Cardiac septum (tissue), 1 donor: Measurements from ENCODE around the gene SYT2. TPM values are rescaled to one million over a fixed set of nuclear protein-coding genes. Genes with fewer than 3 reads are reported as not detected.
"Not testable (repeated sequence)": the region's sequence is repeated elsewhere in the genome, so short reads cannot be mapped to it uniquely, and the experiment has no call there.

Source experiments
- DNase-seq: peaks from one replicate; pipeline ENCODE4 v3.0.0-alpha.2; 2020; ENCODE audit warnings: low spot score
- intact Hi-C: fragments of 100-400 bp; cut with DNase I; formaldehyde crosslinking; loops from one replicate; pipeline ENCODE4 v1.14.0; 2022
- long read RNA-seq: library from polyadenylated mRNA; unstranded; transcript quantifications from one replicate; pipeline ENCODE4 v2.0.0, GENCODE V29; 2021
- total RNA-seq: library from RNA; stranded (reverse); fragmentation: NEBNext Ultra II Directional; extraction: Animal tissue kit (Norgen Biotek cat#: 25700); gene quantifications from one replicate; pipeline ENCODE4 v1.2.1, GENCODE V29; 2021
- donor health status: DM: no; HTN: no; CAD: no.

Gene SYT2
- total RNA-seq = not detected
- long read RNA-seq, partial matches to known transcripts = 0 of 27 reads
- long read RNA-seq, other reads (novel, unspliced or antisense) = 27 of 27 reads

DNA sequence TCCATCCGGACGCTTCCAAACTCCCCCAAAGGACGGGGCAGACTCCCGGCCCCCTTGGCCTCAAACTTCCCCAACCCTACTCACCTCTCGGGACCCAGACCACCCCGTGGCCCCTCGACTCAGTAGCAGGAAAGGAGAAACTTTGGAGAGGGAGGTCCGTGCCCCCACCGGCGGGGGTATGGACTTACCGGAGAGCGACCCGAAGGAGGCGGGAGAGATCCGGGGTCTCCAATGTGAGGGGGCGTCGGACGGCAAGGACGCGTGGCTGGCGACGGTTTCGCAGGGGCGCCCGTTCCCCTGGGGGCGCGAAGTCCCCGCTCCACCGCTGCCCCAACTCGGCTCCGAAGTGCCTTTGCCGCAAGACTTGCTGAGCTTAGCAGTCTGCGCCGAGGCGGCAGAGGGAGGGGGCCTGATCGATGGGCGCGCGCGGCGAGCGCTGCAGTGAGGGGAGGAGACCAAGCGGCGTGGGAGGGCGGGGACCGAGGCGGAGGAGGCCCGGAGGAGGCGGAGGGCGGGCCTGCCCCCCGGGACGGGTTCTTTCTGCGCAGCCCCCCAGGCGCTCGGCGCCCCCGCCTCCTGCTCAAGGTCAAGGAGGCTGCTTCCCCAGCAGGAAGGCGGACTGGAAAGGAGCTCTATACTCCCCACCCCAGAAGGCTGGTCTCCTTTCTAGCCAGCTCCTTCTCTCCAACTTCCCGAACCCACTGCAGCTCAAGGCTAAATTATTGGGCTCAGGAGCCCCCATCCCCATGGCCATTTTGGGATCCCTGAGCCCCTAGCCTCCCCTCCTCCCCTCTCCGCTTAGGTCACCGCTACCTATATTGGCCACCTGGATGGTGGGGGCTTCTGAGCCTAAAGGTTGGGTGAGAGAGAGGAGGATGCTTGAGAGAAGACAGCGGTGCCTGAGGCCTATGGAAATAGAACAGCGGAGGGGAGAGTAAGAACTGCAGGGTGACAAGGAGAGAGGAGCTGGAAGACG, at the start of gene SYT2:
TSS of gene SYT2 (minus strand) at position 385 of the 976 bp plus-strand sequence. CDS start 104,682 bp downstream, outside the sequence.
- DNase-seq = no peak
- intact Hi-C loops = loop anchor here (10.0 kb wide), 2 partner anchors 206 to 246 kb away; no protein-coding TSS in a partner anchor

GRCh38 chr1:202756391-202756790, 46.1 kb upstream of the SYT2 start:
- no peak for DNase-seq
- intact Hi-C loops = no loop called here

GRCh38 chr1:202754293-202754692, 44.0 kb upstream of the SYT2 start:
- intact Hi-C loops = loop anchor here (5.0 kb wide), 1 partner anchor 253 kb away; the partner anchor contains the start of gene TMEM183A
- DNase-seq = no peak

DNA sequence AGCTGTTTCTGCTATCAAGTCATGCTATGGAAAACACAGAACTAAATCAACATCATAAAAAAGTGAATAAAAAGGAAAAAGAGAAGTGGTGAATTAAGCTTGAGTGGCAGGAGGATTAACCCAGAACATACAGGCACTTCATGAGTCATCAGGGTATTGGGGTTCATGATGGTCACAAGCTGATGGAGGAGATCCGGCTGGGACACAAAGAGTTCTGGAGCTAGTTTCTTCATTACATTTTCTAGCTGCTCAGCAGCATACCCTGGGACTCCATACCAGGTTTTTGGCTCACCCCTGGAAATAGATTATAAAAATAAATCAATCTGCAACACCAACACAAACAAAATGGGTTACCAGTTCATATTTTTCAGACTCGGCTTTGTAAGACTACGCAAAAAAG, 42.5 kb upstream of the SYT2 start:
- DNase-seq = no peak
- intact Hi-C loops = loop anchor here (5.0 kb wide), 1 partner anchor 255 kb away; the partner anchor contains the start of gene TMEM183A

DNA sequence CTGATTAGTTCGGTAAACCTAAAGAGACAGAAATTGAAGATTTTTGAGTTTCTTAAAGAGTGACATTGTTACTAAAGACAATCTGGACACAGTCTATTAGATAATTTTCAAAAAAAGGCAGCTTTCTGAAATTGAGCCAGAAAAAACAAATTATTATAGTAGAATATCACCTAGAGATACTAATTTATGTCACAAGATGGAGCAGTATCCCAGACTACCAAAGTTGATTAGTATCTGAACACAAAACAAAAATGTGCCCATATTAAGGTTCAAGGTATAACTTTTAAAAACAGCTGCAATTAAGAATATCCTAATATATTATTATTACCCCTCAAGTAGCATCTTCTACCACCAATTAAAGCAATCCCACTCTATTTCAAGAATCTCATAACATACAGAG, 40.5 kb upstream of the SYT2 start:
- intact Hi-C loops = loop anchor here (5.0 kb wide), 1 partner anchor 257 kb away; the partner anchor contains the start of gene TMEM183A
- no peak for DNase-seq

- DNase-seq = no peak
- intact Hi-C loops = loop anchor here (5.0 kb wide), 1 partner anchor 257 kb away; the partner anchor contains the start of gene TMEM183A
Observed at GRCh38 chr1:202750024-202750423, 39.8 kb upstream of the SYT2 start.

GRCh38 chr1:202745323-202745888, 35.2 kb upstream of the SYT2 start:
- intact Hi-C loops = loop anchor here (5.0 kb wide), 1 partner anchor 252 kb away; no protein-coding TSS in a partner anchor
- DNase-seq = no peak

DNA sequence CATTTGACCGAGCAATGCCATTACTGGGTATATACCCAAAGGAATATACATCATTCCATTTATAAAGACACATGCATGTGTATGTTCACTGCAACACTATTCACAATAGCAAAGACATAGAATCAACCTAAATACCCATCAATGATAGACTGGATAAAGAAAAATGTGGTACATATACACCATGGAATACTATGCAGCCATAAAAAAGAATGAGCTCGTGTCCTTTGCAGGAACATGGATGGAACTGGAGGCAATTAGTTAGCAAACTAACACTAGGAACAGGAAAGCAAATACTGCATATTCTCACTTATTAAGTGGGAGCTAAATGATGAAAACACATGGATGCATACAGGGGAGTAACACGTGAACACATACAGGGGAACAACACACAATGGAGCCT, 34.5 kb upstream of the SYT2 start:
- intact Hi-C loops = loop anchor here (5.0 kb wide), 1 partner anchor 253 kb away; no protein-coding TSS in a partner anchor
- DNase-seq = not testable (repeated sequence)

- intact Hi-C loops = no loop called here
- no peak for DNase-seq
Observed at GRCh38 chr1:202742496-202742895, 32.2 kb upstream of the SYT2 start.

DNA sequence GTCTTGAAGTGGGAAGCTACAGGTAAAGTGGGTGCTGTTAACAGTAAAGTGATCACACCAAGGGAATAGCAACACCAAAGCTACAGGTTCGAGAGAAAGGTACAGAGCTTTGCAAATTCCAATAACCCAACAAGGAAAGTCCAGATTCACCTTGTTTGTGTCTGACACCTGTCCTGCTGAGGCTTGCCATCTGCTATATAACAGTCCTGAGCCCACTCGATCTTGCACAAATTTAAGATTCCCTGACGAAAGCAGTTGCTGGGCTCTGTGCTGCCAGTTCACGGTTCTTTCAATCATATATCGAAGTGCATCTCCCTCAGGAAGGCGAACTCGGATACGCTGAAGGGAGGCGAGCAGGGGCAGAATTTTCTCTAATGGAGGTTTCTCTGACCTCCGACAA, 23.0 kb upstream of the SYT2 start:
- no peak for DNase-seq
- intact Hi-C loops = no loop called here

- DNase-seq = no peak
- intact Hi-C loops = no loop called here
Observed at GRCh38 chr1:202728951-202729350, 18.7 kb upstream of the SYT2 start.

DNA sequence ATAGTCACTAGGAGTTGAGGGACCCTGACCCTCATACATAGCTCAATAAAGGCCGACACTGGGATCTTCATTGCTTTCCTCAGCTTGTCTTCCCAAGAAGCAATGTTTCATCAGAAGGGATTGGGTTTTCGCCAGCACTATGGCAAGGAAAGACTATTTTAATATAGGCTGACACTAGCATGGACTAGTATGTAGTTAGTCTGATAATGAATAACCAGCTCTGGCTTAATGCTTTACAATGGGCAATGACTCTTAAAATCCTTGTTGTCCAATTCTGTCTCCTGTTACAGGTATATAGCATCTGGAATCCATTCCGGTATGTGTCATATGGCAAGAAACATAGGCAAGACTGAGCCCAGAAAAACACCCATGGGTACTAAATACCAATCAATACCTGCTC, 15.3 kb upstream of the SYT2 start:
- intact Hi-C loops = no loop called here
- no peak for DNase-seq

- no peak for DNase-seq
- intact Hi-C loops = no loop called here
Observed at GRCh38 chr1:202723708-202724107, 13.5 kb upstream of the SYT2 start.

DNA sequence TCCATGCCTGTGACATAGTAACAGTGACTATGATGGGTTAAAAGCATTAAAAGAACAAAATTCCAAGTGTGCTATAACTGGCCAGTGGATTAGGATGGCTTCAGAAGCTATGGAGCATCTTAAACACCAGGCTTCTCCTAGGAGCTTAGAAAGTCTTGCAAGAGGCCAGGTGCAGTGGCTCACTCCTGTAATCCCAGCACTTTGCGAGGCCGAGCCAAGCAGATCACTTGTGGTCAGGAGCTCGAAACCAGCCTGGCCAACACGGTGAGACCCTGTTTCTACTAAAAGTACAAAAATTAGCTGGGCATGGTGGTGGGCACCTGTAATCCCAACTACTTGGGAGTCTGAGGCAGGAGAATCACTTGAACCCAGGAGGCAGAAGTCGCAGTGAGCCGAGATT, 12.8 kb upstream of the SYT2 start:
- intact Hi-C loops, DNase-seq: not testable (repeated sequence)

- intact Hi-C loops = loop anchor here (5.0 to 10.0 kb wide), 4 partner anchors 212 to 529 kb away; partner anchors contain the start of gene UBE2T
- no peak for DNase-seq
Observed at GRCh38 chr1:202716654-202717053, 6.4 kb upstream of the SYT2 start.

GRCh38 chr1:202714202-202714601, 3.9 kb upstream of the SYT2 start:
- DNase-seq = not testable (repeated sequence)
- intact Hi-C loops = loop anchor here (10.0 kb wide), 2 partner anchors 209 to 249 kb away; no protein-coding TSS in a partner anchor

GRCh38 chr1:202713110-202713509, 2.9 kb upstream of the SYT2 start:
- intact Hi-C loops = loop anchor here (10.0 kb wide), 2 partner anchors 208 to 248 kb away; no protein-coding TSS in a partner anchor
- no peak for DNase-seq

- DNase-seq = no peak
- intact Hi-C loops = loop anchor here (10.0 kb wide), 2 partner anchors 207 to 247 kb away; no protein-coding TSS in a partner anchor
Observed at GRCh38 chr1:202711949-202712635, 1.8 kb upstream of the SYT2 start.
